K562 (cell line): ENCODE results near the gene HFE. TPM values are rescaled to one million over a fixed set of nuclear protein-coding genes. Genes with fewer than 3 reads are reported as not detected.

Experiments used
- ATAC-seq: fragments of 200-7000 bp; cut with Tn5 transposase; 3 replicates; pipeline ENCODE4 v1.9.1; 2020; ENCODE audit warnings: moderate library complexity
- BruUV-seq: library from RNA; stranded (reverse); fragments of 400-500 nt; replicated peaks from 2 replicates; lab custom pipeline; 2021; lab: Mats Ljungman, UMichigan
- CTCF ChIA-PET: fragments of 300-600 bp; formaldehyde crosslinking; extraction: SDS; loops from one replicate; lab custom pipeline; 2021; ENCODE audit warnings: low intra/inter-chr PET ratio; lab: Yijun Ruan, JAX
- POLR2A ChIA-PET: fragments of 300-600, 350-650 bp; sonication (Branson Sonifier 250); formaldehyde crosslinking; extraction: SDS; loops from one replicate; lab custom pipeline; 2021; ENCODE audit warnings: antibody characterized with exemption, inconsistent platforms; lab: Yijun Ruan, JAX
- DNase-seq, 4 experiments: peaks; one replicate each; pipeline versions ENCODE4 v3.0.0 to v3.0.0-alpha.2; 2011 to 2018; ENCODE audit warnings: low spot score in 3 of 4, mixed read lengths in 3 of 4; ENCODE audit errors: extremely low read depth in 1 of 4
- FAIRE-seq: peaks from 2 replicates; lab custom pipeline; 2011; peaks lifted over from hg19 to GRCh38; lab: Jason Lieb, UNC
- H2AFZ ChIP-seq: 2 replicates; pipeline ENCODE4 v1.6.0; 2011; ENCODE audit warnings: low read depth, low read length, control low read depth, inconsistent platforms
- H3K27ac ChIP-seq: fragments of 200-600 bp; 3 replicates; pipeline ENCODE4 v1.8.0; 2011; ENCODE audit warnings: low read depth, mild to moderate bottlenecking, control low read depth, inconsistent platforms, low read length, moderate library complexity, mixed read lengths; ENCODE audit errors: extremely low read depth
- H3K27me3 ChIP-seq, 2 experiments: fragments of 300-600 bp in 1 of 2; 2 replicates in 1 of 2; 3 replicates in 1 of 2; pipeline versions ENCODE4 v1.6.0 to v1.8.0; 2011; ENCODE audit warnings: inconsistent platforms in 2 of 2, low read length in 2 of 2, mild to moderate bottlenecking in 1 of 2, mixed read lengths in 1 of 2, moderate library complexity in 1 of 2; ENCODE audit not compliant: control insufficient read depth in 2 of 2, insufficient read depth in 2 of 2
- H3K36me3 ChIP-seq: fragments of 300-600 bp; 3 replicates; pipeline ENCODE4 v1.8.0; 2011; ENCODE audit warnings: mild to moderate bottlenecking, low read length, inconsistent platforms; ENCODE audit not compliant: control insufficient read depth, insufficient read depth
- H3K4me1 ChIP-seq, 2 experiments: fragments of 200-600 bp in 1 of 2; replicated peaks in 1 of 2; 2 replicates in 1 of 2; 3 replicates in 1 of 2; pipeline versions ENCODE4 v1.5.1 to v1.8.0; 2011; ENCODE audit warnings: inconsistent platforms in 2 of 2, low read length in 2 of 2, mild to moderate bottlenecking in 1 of 2, mixed read lengths in 1 of 2, moderate library complexity in 1 of 2; ENCODE audit not compliant: control insufficient read depth in 2 of 2, insufficient read depth in 2 of 2
- H3K4me2 ChIP-seq: 2 replicates; pipeline ENCODE4 v1.6.1; 2011; ENCODE audit warnings: low read length, control low read depth, inconsistent platforms, mixed read lengths; ENCODE audit not compliant: insufficient read depth
- H3K4me3 ChIP-seq: fragments of 200-600 bp; sonication (generic), shearing (Covaris generic); 2 replicates; pipeline ENCODE4 v1.5.1; 2016; ENCODE audit warnings: control low read depth, inconsistent platforms
- H3K79me2 ChIP-seq: fragments of 200-600 bp; 3 replicates; pipeline ENCODE4 v1.8.0; 2011; ENCODE audit warnings: low read length, inconsistent platforms; ENCODE audit not compliant: control insufficient read depth, insufficient read depth
- H3K9ac ChIP-seq, 2 experiments: 2 replicates each; pipeline versions ENCODE4 v1.6.0 to v1.6.1; 2011; ENCODE audit warnings: low read depth in 2 of 2, low read length in 2 of 2, control low read depth in 1 of 2, inconsistent platforms in 1 of 2, mild to moderate bottlenecking in 1 of 2, mixed read lengths in 1 of 2; ENCODE audit not compliant: insufficient read depth in 1 of 2
- H3K9me1 ChIP-seq: one replicate; pipeline ENCODE4 v1.6.0; 2011; ENCODE audit warnings: inconsistent platforms, mild to moderate bottlenecking, low read length, moderate library complexity; ENCODE audit not compliant: control insufficient read depth, insufficient read depth
- H3K9me3 ChIP-seq: replicated peaks from 2 replicates; pipeline ENCODE4 v1.5.1; 2011; ENCODE audit warnings: low read depth, low read length, inconsistent platforms; ENCODE audit not compliant: control insufficient read depth, insufficient read depth
- H4K20me1 ChIP-seq: replicated peaks from 2 replicates; pipeline ENCODE4 v1.6.1; 2011; ENCODE audit warnings: low read length, inconsistent platforms, mixed read lengths; ENCODE audit not compliant: control insufficient read depth, insufficient read depth
- BRCA1 ChIP-seq, 2 experiments: fragments of 450-650 bp in 1 of 2; sonication (generic) in 1 of 2; formaldehyde crosslinking in 1 of 2; IDR thresholded peaks; 2 replicates each; pipeline versions ENCODE4 v1.5.0 to v1.6.1; 2017 to 2020; ENCODE audit warnings: mild to moderate bottlenecking in 1 of 2, missing genetic modification reagents in 1 of 2
- CTBP1 ChIP-seq: fragments of 450-650 bp; IDR thresholded peaks from 2 replicates; pipeline ENCODE4 v1.6.1; 2016; ENCODE audit warnings: borderline replicate concordance
- ETV1 ChIP-seq: fragments of 450-650 bp; conservative IDR thresholded peaks from 2 replicates; pipeline ENCODE4 v1.6.1; 2016; ENCODE audit warnings: missing genetic modification characterization, control low read depth, low read depth, missing compliant biosample characterization
- GATAD2B ChIP-seq: fragments of 450-650 bp; IDR thresholded peaks from 2 replicates; pipeline ENCODE4 v1.6.1; 2017; ENCODE audit warnings: mild to moderate bottlenecking, borderline replicate concordance
- HNRNPH1 ChIP-seq: fragments of 200-400 bp; formaldehyde crosslinking; optimal IDR thresholded peaks from 2 replicates; pipeline ENCODE3; 2017; ENCODE audit warnings: low read depth, mild to moderate bottlenecking, low read length, moderate library complexity
- MEF2D ChIP-seq: conservative IDR thresholded peaks from 2 replicates; pipeline ENCODE4 v1.6.1; 2016; ENCODE audit warnings: low read depth, missing genetic modification characterization, missing compliant biosample characterization
- MTA2 ChIP-seq: fragments of 450-650 bp; IDR thresholded peaks from 2 replicates; pipeline ENCODE4 v1.6.1; 2016; ENCODE audit warnings: low read depth
- ZFP91 ChIP-seq: sonication (generic); formaldehyde crosslinking; IDR thresholded peaks from 2 replicates; pipeline ENCODE4 v1.8.0; 2022; ENCODE audit warnings: mild to moderate bottlenecking, missing genetic modification reagents
- ZNF121 ChIP-seq: sonication (generic); formaldehyde crosslinking; conservative IDR thresholded peaks from 2 replicates; pipeline ENCODE4 v1.8.0; 2022; ENCODE audit warnings: missing genetic modification reagents
- ZNF592 ChIP-seq: fragments of 450-650 bp; IDR thresholded peaks from 2 replicates; pipeline ENCODE4 v1.6.1; 2017; ENCODE audit warnings: antibody characterized with exemption, mild to moderate bottlenecking
- WGBS: fragments of 100-300 bp; shearing (Covaris generic); methylation state at CpG from one replicate; pipeline ENCODE4 v1.1.6; 2016; ENCODE audit warnings: low coverage, mixed read lengths; ENCODE audit not compliant: insufficient coverage; ENCODE audit errors: missing lambda C conversion rate; 5-methylcytosine and 5-hydroxymethylcytosine counted together
- in situ Hi-C: fragments of 300-500 bp; cut with MboI; formaldehyde crosslinking; loops from 4 replicates; pipeline ENCODE4 v1.15.0; 2018; ENCODE audit warnings: inconsistent platforms, mixed read lengths
- intact Hi-C: fragments of 100-400 bp; cut with micrococcal nuclease; formaldehyde crosslinking; loops from 2 replicates; pipeline ENCODE4 v1.14.2; 2022
- polyA plus RNA-seq, 8 experiments: library from polyadenylated mRNA; depleted of rRNA in 4 of 8; stranded (reverse) in 5 of 8; unstranded in 3 of 8; fragments of >200 nt; fragmentation: Nextera tagmentation in 2 of 8; fragmentation: Illumina TruSeq in 1 of 8; extraction: Ambion mirVana in 2 of 8; extraction: Trizol in 1 of 8; gene quantifications; 2 replicates each; pipeline versions ENCODE4 v1.2.1 to v1.2.3, GENCODE V29; 2011 to 2014; ENCODE audit warnings: inconsistent platforms in 1 of 8, missing spikeins in 1 of 8
- total RNA-seq, 7 experiments: library from RNA; depleted of rRNA in 6 of 7; stranded (reverse); fragments of >200 nt in 6 of 7; fragmentation: Illumina TruSeq in 2 of 7; extraction: Trizol in 2 of 7; gene quantifications; 2 replicates each; pipeline versions ENCODE4 v1.2.1 to v1.2.3, GENCODE V29; 2011 to 2021; ENCODE audit warnings: low replicate concordance in 1 of 7

Gene HFE
- total and polyA plus RNA-seq, 9 of the 15 experiments (the other 6 are each of a cell fraction or from before 2014, with no cell fraction given) = 0.14 to 1.2 (median 0.76) TPM

DNA sequence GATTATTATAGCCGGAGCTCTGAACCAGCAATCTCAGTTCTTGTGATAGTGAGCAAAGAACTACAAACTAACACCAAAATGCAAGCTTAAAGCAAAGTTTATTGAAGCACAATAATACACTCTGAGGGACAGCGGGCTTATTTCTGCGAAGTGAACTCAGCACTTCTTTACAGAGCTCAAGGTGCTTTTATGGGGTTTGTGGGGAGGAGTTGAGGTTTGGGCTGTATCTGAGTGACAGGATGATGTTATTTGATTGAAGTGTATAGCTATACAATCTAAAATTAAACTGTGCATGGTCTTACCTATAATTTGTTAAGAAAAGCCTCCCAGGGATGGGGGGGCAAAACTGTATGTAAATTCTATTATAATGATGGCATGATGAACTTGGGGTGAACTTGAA, 1.0 kb upstream of the HFE start:
- Histone ChIP-seq H3K36me3 (no peaks in the 10 kb centered on the region), H3K4me3 (no peak overlapping the region), H3K9me3 (no peaks in the 10 kb centered on the region; the same call in none of the 2 replicates), H3K4me1 (peaks cover 9% of the 10 kb centered on the region in 2 experiments; a peak in 4 of 5 replicates), H3K79me2 (no peaks in the 10 kb centered on the region), H3K4me2 (no peak overlapping the region), H3K27ac (no peak overlapping the region), H4K20me1 (no peaks in the 10 kb centered on the region), H3K27me3 (no peaks in the 10 kb centered on the region), H3K9ac (no peak overlapping the region), H2AFZ (no peak overlapping the region), H3K9me1 (no peaks in the 10 kb centered on the region)
- FAIRE-seq (peak; percentile 23), ATAC-seq (no peak), DNase-seq (no peak)
- intact Hi-C loops = no loop called here
- WGBS = 83% methylated on average over 3 of the region's 3 CpGs
- ChIA-PET CTCF (no interaction called here), POLR2A (interaction anchor here (0.7 to 5.0 kb wide), 10 partner anchors 8 to 469 kb away, joined by 3 to 34 read pairs (median 12); a partner anchor contains a TSS)
- BruUV-seq = no TSS peak
- in situ Hi-C loops = no loop called here
- TF ChIP-seq ZNF121 (CRISPR knock-in tag) = no peak
- no peak for TF ChIP-seq ETV1 (tag)
- TF ChIP-seq CTBP1 = no peak
- TF ChIP-seq GATAD2B = no peak

DNA sequence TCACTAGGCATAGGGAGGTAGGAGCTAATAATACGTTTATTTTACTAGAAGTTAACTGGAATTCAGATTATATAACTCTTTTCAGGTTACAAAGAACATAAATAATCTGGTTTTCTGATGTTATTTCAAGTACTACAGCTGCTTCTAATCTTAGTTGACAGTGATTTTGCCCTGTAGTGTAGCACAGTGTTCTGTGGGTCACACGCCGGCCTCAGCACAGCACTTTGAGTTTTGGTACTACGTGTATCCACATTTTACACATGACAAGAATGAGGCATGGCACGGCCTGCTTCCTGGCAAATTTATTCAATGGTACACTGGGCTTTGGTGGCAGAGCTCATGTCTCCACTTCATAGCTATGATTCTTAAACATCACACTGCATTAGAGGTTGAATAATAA, 1.1 kb downstream of the HFE start:
- no TSS peak for BruUV-seq
- Histone ChIP-seq H2AFZ (peak overlapping the region; percentile 90), H4K20me1 (no peaks in the 10 kb centered on the region), H3K36me3 (no peaks in the 10 kb centered on the region), H3K4me2 (peak overlapping the region; percentile 84), H3K27me3 (no peaks in the 10 kb centered on the region), H3K4me1 (peaks cover 9% of the 10 kb centered on the region in 2 experiments; a peak in 4 of 5 replicates), H3K9me1 (no peaks in the 10 kb centered on the region), H3K27ac (no peak overlapping the region; the same call in 2 of the 3 replicates), H3K9me3 (no peaks in the 10 kb centered on the region), H3K79me2 (no peaks in the 10 kb centered on the region), H3K9ac (peak overlapping the region in 1 of 2 experiments; percentile 70; a peak in 2 of 4 replicates), H3K4me3 (peak overlapping the region; percentile 56; the same call in 1 of the 2 replicates)
- ChIA-PET POLR2A (interaction anchor here (0.9 to 5.0 kb wide), 14 partner anchors 14 to 481 kb away, joined by 3 to 34 read pairs (median 5); a partner anchor contains a TSS), CTCF (no interaction called here)
- 0 out of 3 replicates have a peak, but pooled peaks have one; percentile 6 for ATAC-seq
- DNase-seq = no peak
- in situ Hi-C loops = no loop called here
- FAIRE-seq = peak; percentile 35
- 53% methylated on average over 5 of the region's 5 CpGs for WGBS
- intact Hi-C loops = no loop called here
- TF ChIP-seq ZFP91 = no peak
- no peak for TF ChIP-seq MTA2
- no peak for TF ChIP-seq ZNF592
- no peak for TF ChIP-seq HNRNPH1
- no peak for TF ChIP-seq BRCA1 (IDR thresholded peaks at IDR 0.05)
- TF ChIP-seq BRCA1 (CRISPR knock-in tag; IDR thresholded peaks at IDR 0.05) = no peak
- TF ChIP-seq MEF2D (tag) = no peak
